GM18517 (cell line): ENCODE data around the gene SFXN5.

Experiments used
- ATAC-seq: cut with Tn5 transposase; IDR thresholded peaks from one replicate; pipeline ENCODE4 v1.9.1; 2021; ENCODE audit warnings: mild to moderate bottlenecking, moderate library complexity; ENCODE audit not compliant: unreplicated experiment

The SFXN5 gene

GRCh38 chr2:73021371-73022010 is 50.0 kb downstream of the SFXN5 start:
- ATAC-seq, result no peak

DNA sequence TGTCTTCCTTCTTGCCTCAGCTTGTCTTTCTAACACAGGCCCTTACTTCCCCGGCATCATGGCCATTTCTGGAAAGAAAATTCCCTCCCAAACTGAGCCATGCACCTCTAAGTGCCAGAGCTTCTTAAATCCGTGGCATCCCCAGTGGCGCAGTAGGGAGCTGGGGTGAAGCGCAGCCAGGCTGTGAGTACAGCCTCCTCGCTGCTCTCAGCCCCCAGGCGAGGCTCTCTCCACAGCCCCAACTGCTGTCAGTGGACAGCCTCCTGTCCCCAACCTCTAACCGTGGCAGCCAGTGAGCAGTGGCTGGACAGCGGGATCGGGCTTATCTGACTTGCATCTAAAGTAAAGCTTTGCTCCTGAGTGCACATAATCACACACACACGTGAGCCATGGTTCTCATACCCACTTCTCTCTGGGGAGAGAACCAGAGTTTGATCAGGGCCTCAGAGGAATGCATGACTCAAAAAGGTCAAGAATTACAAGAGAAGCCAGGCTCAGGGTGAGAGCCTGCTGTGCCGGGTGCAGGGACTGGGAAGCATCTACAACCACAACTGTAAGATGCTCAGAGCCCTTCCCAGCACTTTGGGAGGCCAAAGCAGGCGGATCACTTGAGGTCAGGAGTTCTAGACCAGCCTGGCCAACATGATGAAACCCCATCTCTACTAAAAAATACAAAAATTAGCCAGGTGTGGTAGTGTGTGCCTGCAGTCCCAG is 50.7 kb downstream of the SFXN5 start:
- no peak for ATAC-seq

GRCh38 chr2:73020306-73020656 is 51.2 kb downstream of the SFXN5 start:
- ATAC-seq, result no peak

GRCh38 chr2:73018188-73018825 is 53.2 kb downstream of the SFXN5 start:
- ATAC-seq, result no peak

- ATAC-seq, result no peak
Observed at GRCh38 chr2:73013936-73014335, 57.6 kb downstream of the SFXN5 start.

DNA sequence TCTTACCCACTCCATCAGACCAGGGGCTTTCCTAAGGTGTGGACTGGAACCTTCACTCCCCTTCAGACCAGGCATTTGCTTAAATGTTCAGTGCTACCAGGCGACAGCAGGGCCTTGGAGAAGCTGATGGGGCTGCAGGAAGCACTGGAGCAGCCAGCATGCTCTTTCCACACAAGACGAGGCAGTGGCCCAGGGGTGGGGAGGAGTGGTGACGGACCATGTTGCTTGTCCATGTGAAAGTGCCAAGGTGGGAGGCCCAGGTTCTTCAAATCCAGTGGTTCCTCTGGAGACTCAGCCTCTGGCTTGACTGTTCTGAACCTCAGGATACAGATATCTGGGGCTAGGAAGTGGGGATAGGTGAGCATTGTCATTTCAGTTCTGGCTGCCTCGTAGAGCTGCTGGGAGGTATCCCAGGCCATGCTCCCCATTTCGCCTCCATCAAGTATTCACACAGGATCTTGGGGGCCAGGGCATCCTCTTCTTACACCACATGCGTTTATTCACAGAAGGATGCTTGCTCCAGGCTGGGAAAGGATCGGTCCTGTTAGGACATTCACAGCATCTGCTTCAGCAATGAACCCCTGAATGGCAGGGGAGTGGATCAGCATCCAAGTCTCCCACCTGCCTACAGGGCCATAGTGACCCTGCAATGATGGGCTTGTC is 62.2 kb downstream of the SFXN5 start:
- no peak for ATAC-seq

GRCh38 chr2:73008766-73009135 is 62.8 kb downstream of the SFXN5 start:
- ATAC-seq, result no peak

DNA sequence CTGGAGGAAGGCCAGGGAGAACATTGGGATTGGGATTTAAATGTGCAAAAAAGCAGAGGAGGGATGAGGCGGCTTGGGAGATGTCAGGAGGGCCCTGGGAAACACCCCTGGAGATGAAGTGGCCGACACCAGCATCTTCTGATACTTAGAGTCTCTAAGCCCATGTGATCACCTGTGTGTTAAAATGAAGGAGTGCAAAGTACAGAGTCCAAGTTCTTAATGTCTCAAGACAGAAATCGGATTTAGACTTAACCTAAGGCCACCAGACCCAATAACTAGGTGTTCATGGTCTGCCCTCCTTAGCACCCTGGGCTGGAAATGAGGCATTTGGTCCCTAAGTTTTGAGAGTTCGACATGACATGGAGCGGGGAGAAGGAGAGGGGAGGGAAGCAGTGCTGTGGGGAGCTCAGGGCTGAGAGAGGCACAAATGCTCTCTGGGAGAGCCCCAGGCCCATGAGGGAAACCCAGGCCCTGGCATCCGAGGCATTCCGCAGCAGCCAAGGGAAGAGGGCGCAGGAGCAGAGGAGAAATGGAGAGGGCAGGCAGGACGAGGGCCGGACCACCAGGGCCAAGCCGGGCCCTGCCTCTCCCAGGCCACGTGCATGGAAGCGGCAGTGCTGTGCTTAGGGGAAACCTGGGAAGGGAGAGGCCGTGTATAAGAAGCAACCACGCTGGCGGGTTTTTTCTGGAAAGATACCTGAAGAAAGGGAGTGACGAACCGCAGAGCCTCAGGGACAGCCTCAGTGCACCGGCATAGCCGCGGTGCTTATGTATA is 63.3 kb downstream of the SFXN5 start:
- ATAC-seq, result no peak

DNA sequence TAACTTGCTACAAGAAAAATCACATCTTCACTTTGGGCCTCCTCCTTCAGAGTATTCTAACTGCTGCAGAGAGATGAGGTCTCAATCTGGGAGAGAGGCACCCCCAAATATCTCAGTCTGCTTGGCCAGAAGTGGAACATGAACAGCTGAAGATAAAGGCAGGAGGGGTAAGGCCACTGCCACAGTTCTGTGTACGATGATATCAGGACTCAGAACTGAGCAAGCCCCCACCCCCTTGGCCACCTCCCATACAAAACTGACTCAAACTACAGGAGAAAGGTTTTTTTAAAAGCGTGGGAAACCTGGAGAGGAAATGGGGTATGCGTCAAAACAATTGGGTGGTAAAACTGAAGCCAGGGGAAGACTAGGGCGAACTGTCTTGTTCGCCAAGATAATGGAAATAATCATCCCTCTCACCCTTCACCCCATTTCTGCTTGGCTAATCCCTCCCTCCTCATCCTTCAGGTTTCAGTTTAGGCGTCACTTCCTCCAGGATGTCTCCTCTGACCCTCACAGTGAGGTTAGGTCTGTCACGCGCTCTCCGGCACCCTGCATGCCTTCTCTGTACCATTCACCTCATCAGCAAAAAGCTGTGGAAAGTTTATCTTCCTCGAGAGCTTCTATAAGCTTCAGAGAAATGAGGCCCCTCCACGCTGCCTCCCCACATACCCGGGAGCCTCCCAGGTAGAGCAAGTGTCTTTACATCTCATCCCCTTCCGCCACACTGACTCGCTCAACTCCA is 64.4 kb downstream of the SFXN5 start:
- no peak for ATAC-seq

- ATAC-seq, result no peak
Observed at GRCh38 chr2:73004889-73005596, 66.5 kb downstream of the SFXN5 start.

GRCh38 chr2:73004466-73004865 is 67.0 kb downstream of the SFXN5 start:
- ATAC-seq, result no peak

DNA sequence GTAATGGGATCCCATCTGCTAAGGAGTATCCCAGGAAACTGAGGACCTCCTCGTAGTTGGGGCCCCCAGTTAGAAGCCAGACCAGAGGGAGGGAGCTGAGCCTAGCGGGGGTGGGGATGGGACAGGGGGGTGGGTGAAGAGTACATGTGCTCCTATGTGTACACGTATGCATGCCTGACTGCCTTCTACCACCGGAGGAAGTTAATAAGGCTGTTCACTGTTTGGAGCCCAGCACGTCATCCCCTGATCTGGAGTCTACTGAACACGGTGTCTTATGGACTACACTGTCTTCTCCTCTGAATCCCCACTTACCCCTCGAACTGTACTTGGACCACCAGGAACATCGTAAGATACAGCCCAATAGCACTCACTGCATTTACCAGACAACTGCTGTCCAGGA is 68.5 kb downstream of the SFXN5 start:
- ATAC-seq, result no peak

DNA sequence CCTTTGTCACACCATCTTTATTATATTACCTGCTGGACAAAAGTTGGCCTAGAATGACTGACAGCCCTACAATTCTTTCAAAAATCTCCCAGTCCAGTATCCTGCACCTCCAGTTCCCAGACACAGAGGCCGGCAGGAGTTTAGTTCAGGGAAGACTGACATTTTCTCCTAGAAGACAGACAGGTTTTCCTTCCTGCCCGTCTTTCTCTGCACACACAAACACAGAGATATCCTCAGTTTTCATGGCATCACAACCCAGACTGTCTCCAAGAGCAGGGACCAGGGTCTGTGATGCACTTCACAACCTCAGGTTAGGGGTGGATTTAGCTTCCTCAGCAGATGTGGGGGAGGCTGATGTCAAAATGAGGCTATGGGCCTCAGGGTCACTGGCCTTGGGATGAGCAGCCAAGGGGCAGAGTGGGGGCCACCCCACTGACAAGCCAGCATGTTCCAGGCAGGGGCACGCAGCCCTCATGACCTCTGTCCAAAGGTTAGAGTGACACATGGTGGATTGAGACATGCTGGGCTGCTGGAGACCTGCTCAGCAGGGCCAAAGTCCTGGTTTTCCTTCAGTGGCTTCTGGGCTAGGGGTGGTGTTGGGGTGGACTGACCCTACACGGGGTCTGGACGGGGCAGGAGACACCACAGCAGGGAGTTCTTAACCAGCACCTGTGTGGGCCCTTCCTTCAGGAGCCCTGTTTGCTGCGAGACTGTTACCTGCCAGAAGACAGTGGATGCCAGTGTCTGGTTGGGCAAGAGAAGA is 70.5 kb downstream of the SFXN5 start:
- no peak for ATAC-seq

DNA sequence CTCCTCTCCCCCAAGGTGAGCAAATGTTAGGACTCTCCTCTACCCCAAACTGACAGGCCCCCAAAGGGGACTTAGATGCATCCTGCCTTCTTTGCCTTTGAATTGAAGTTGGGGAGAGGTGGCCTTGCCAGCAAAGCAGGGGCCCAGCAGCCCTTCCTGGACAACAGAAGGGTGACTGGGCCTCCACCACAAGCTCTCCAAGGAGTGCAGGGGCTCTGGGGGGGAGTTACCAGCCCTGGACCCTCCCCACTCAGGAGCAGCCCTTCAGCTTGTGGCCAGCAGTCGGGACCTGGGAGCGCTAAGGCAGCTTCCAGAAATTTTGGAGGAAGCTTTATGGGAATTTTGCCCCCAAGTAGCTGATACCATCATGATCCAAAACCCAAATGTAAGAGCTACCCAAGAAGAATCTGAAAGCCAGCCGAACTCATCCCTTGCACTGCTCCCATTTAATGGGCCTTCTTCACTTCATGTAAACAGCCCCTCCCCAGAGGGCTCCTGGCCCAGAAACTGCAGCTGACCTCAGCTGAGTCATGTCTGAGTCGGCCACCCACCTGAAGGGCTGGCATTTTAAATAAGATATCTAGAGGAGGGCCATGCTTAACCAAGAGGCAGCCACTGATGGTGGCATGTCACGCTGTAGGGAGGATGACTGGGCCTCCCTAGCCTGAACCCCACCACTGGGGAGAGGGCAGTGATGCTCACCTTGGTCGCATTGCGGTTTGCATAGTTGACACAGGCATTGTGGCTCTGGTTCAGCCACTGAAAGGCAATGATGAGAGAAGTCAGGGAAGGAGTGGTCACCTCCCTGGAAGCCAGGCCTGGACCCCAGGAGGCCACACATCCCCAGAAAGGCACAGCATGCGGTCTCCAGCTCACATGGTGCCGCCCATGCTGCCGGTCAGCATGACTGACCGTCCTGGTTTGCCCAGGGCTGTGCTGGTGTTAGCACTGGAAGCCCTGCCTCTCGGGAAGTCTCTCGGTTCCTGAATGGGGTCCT is 71.5 kb downstream of the SFXN5 start:
- no peak for ATAC-seq

- no peak for ATAC-seq
Observed at GRCh38 chr2:72998724-72999123, 72.8 kb downstream of the SFXN5 start.

DNA sequence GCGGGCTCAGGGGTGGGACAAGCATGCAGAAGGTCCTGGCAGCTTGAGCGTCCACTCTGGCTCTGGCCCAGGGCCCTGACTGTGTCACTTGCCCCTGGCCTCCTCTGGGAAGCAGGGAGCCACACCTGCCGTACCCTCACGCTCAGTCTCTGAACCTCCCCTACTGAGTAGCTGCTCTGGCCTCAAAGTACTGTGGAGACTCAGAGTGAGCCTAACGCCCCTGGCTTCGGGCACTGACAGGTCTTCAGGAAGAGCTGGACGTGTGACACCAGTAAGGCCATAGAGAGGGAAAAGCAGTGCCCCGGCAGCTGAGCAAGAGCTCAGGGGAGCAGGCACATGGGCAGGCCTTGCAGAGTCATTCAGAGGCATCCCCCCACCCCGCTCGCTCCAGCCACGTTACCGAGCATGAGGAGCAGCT is 73.3 kb downstream of the SFXN5 start:
- ATAC-seq, result no peak

GRCh38 chr2:72996117-72996502 is 75.4 kb downstream of the SFXN5 start:
- no peak for ATAC-seq
